HG02852 (cell line): Measurements from ENCODE around the gene CFAP410.
"Not testable (repeated sequence)": the region's sequence is repeated elsewhere in the genome, so short reads cannot be mapped to it uniquely, and the experiment has no call there.

Experiments
- ATAC-seq: cut with Tn5 transposase; IDR thresholded peaks from one replicate; pipeline ENCODE4 v1.9.1; 2021; ENCODE audit warnings: mild to moderate bottlenecking, moderate library complexity; ENCODE audit not compliant: unreplicated experiment

CFAP410 gene

DNA sequence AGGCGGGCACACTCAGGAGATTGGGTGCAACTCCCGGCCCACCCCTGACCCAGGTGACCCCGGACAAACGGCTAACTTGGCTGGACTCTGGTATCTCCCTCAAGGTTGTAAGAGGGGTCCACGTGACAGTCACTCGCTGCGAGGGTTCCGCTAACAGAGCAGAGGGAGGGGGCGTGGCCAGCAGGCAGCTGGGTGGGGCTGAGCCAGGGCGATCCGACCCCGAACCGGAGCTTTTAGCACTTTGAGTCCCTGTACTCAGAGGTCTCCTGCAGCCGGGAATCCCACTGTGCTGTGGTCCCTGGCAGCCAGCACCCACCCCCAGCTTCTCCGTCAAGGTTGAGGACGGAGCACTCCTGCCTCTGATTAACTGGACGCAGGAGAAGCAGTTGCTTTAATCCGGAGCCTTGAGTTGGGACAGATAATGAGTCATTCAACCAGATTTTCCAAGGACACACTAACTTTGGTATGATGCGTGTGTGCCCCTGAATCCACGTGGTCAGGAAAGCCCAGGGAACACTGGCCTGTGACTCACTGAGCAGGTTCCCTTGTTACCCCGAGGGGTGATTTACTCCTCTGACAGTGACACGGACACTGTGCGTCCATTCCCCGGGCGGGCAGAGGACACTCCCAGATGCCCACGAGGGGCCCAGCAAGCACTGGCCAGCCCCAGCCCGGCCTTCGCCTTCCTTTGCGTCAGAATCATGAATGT, 31.0 kb upstream of the CFAP410 start:
- no peak for ATAC-seq

DNA sequence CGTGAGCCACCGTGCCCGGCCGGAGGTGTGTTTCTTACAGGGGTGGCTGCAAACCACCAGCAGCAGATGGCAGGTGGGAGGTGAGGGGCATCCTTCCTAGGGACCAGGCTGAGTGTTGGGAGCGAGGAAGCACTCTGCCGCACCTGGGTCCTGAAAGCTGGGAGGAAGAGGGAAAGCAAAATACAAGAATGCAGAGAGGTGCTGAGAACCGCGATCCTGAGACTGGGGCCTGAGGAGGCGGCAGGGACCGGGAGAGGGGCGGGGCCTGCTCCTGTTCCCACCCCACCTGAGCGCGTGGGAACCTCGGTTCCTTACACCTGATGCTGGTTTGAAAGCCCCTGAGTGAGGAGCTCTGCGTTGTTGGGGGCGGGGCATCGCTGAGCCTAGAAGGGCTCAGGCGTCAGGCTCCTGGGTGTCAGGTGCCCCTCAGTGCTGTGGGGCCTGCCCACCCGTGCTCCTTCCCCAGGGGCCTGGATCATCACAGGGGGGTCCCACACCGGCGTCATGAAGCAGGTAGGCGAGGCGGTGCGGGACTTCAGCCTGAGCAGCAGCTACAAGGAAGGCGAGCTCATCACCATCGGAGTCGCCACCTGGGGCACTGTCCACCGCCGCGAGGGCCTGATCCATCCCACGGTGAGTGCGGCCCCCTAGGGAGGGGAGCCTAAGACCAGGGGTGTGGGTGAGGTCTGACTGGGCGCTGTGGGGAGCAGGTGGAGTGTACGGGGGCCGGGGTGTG, 29.7 kb upstream of the CFAP410 start:
- no peak for ATAC-seq

DNA sequence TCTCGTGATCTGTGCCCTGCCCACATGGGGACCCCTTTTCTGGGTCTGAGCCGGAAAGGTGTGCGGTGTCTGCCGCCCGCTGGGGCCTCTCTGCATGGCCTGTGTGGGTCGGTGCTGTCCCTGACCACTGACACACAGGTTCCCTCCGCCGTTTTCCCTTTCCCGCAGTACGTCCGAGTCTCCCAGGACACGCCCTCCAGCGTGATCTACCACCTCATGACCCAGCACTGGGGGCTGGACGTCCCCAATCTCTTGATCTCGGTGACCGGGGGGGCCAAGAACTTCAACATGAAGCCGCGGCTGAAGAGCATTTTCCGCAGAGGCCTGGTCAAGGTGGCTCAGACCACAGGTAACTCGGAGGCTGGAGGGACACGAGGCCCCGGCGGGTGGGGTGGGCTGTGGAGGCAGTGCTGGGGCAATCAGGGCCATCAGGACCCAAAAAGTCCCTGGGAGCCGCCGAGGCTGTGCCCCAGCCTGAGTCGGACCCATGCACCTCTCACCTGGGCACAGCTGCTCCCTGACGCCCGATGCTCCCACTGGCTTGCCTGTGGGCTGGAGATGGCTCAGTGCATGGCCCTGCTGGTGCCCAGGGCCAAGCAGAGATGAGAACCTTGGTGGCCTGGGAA, 27.5 kb upstream of the CFAP410 start:
- ATAC-seq = no peak

DNA sequence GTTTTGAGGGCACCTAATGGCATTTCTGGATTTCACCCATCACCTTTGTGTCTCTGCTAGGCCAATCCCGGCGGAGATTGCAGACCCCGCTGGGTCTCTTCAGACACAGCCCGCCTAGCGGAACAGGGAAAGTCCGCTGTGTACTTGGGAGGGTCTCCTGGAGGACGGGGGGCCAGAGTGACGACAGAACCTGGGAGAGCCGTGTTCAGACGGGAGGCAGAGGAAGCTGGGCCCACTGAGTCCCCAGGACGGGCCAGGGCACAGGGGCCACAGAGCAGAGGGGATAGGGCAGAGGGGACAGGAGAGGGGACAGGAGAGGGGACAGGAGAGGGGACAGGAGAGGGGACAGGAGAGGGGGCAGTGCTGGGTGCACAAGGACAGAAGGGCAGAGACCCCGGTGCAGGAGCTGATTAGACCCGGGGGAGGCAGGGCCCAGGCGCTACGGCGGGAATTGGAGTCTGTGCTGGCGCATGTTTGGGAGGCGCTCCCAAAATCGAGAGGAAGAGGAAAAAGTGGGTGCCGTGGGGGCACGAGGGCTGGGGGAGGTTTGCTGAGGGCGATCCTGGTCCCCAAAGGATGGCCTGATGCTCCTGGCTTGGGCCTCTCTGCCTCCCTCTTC, 26.9 kb upstream of the CFAP410 start:
- ATAC-seq = no peak

DNA sequence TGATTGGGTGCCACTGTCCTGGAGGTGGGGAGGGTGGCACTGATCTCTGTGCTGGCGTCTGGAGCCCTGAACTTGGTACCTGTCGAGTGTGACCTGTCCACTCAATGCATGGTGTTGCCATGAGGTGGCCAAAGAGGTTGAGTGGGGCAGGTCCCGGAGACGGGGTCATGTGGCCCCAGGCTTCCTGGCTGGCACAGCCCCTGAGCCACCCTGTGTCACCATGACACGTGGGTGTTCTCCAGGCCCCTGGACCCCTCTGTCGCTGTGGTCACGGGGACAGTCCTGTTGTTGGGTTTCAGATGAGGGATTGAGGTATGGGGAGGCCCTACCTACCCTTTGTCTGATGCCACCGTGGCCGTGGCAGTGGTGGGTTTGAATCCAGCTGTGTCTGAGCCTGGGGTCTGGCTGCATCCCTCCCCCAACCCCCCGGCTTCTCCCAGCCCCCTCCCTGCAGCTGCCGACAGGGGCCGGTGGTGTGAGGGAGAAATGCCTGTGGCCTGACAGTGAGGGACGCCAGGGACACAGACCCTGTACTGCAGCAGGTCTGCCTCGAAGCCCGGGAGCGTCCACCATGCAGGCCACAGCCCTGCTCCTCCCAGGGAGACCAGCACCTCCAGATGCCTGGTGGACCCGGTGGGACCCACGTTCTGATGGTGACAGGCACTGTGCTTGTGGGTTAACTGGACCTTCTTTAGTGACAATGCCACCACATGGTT, 26.2 kb upstream of the CFAP410 start:
- no peak for ATAC-seq

DNA sequence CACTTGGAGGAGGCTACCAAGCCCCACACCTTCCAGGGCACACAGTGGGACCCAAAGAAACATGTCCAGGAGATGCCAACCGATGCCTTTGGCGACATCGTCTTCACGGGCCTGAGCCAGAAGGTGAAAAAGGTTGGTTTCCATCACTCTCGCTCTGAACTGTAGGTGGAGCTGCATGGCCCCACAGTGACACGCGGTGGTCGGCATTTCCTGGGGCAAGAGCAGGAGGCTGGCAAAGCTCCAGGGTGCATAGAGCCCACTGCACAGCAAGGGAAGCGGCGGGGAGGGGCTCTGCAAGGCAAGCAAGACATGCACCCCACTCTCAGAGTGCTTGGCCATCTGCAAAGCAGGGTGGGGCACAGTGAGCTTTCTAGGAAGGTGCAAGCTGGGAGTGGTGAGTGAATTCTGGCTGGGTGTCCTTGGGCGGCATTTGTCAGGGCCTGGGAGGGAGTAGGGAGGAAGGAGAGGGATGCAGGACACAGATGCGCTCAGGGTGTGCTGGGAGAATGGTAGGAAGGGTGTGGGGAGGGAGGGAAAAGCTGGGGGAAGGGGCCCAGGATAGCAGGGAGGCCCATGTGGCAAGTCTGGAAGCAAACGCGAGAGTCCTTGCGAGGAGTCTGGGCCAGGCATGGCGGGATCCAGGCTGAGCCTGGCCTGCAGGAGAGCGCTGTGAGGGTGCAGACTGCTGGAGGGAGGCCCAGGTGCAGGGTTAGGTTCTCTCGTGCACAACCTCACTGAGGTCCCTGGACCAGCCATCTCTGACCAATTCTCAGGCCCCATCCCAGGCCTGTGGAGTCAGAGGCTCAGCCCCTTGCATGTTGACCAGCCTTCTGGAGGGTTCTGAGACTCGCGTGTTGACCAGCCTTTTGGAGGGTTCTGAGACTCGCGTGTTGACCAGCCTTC, 25.2 kb upstream of the CFAP410 start:
- no peak for ATAC-seq

DNA sequence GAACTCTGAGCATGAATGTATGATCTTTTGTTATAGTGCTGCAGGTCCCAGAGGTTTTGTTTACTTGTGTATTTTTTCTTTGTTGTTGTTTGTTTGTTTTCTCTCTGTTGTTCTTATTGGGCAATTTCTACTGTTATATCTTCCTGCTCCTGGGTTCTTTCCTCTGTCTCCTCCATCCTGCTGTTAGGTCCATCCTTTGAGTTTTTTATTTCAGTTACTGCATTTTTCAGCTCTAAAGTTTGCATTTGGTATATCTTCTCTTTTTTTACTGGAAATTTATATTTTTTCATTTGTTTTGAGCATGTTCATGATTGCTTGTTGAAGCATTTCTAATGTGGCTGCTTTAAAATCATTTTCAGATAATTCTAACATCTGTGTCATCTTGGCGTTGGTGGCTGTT, 24.1 kb upstream of the CFAP410 start:
- no peak for ATAC-seq

DNA sequence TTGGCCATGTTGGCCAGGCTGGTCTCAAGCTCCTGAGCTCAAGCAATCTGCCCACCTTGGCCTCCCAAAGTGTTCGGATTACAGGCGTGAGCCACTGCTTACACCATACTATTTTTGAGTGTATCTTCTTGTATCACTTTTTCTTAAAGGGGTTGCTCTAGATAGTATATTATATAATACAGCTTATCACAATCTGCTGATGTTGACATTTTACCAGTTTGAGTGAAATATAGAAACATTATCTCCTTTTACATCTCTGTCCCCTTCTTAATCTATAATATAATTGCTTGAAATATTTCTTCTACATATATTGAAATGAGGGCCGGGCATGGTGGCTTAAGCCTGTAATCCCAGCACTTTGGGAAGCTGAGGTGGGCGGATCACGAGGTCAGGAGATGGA, 22.7 kb upstream of the CFAP410 start:
- not testable (repeated sequence) for ATAC-seq

DNA sequence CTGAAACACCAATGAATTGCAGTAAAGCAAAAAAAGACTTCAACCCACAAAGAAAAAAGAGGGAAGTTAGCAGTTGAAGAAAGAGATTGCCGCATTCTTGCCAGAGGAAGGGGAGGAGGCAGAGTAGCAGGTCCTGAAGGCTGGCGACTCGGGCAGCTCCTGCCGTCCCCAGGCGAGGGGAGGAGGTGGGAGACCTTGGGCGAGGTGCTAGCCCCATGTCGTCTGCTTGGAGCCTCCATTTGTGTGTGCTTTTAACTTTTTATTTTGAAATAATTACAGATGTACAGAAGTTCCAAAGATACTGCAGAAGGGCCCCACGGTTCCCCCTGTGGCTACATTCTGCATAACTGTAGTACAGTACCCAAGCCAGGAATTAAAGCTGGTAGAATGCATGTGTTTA, 21.0 kb upstream of the CFAP410 start:
- ATAC-seq = no peak

DNA sequence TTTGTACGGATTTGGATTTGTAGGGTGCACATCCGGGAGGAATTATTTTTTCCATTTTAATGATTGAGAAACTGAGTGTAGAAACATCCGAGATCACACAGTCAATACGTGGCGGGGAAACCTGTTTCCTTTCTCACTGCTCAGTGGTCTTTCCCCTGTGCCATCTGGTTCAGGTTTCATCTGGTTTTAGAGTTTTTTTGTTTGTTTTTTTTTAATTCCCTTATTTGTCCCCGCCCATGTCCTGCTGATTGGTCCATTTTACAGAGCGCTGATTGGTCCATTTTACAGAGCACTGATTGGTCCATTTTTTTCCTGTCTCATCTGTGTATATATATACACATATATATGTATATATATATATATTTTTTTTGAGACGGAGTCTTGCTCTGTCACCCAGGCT, 20.2 kb upstream of the CFAP410 start:
- ATAC-seq = no peak

DNA sequence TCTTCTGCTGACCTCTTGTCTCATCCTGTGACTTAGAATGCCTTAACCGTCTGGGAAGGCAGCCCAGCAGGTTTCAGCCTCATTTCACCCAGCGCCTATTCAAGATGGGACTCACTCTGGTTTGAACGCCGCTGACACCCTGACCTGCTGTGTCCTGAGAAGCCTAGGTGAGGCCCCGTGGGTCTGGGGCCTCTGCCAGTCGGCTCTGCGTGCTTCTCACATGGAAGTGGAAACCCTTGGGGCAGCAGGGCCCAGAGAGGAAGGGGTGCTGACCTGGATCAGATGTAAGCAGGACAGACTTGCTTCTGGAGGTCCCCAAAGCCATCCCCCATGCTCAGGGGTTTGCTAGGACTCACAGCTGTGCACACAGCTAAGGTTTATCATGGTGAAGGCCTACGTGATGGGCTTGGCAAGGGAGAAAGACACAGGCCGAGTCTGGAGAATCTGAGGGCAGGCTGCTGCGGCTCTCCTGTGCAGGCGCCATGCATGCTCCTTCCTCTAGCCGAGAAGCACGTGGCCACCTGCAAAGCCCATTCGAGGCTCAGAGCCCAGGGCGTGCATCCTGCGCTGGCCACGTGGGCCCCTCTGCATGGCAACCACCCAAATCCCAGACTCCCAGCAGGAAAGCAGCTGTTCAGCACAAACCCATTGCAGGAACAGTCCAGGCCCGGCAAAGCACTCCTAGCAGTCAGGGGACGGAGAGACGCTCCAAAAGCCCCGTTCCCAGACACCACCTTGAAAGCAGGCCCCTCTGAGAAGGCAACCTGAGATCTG, 18.1 kb upstream of the CFAP410 start:
- ATAC-seq = no peak

DNA sequence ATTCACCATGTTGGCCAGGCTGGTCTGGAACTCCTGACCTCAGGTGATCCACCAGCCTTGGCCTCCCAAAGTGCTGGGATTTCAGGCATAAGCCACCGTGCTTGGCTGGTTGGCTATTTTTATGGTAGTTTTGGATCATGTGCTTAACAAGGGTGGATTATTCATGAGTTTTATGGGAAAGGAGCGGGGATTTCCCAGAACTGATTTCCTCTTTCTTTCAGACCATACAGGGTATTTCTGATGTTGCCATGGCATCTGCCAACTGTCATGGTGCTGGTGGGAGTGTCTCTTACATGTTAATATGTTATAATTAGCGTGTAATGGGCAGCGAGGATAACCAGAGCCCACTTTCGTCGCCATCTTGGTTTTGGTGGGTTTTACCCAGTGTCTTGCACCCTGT, 17.4 kb upstream of the CFAP410 start:
- ATAC-seq = no peak

DNA sequence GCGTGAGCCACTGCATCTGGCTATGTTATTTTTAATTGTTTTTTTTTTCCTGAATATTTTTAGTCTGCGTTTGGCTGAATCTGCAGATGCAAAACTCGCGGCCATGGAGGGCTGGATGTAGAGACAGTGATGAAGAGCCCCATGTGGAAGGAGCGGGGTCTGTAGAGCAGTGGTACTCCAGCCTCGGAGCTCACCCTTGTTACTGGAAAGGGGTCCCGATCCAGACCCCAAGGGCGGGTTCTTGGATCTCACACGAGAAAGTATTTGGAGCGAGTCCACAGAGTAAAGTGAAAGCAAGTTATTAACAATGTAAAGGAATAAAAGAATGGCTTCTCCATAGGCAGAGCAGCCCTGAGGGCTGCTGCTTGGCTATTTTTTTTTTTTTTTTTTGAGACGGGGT, 17.0 kb upstream of the CFAP410 start:
- no peak for ATAC-seq

DNA sequence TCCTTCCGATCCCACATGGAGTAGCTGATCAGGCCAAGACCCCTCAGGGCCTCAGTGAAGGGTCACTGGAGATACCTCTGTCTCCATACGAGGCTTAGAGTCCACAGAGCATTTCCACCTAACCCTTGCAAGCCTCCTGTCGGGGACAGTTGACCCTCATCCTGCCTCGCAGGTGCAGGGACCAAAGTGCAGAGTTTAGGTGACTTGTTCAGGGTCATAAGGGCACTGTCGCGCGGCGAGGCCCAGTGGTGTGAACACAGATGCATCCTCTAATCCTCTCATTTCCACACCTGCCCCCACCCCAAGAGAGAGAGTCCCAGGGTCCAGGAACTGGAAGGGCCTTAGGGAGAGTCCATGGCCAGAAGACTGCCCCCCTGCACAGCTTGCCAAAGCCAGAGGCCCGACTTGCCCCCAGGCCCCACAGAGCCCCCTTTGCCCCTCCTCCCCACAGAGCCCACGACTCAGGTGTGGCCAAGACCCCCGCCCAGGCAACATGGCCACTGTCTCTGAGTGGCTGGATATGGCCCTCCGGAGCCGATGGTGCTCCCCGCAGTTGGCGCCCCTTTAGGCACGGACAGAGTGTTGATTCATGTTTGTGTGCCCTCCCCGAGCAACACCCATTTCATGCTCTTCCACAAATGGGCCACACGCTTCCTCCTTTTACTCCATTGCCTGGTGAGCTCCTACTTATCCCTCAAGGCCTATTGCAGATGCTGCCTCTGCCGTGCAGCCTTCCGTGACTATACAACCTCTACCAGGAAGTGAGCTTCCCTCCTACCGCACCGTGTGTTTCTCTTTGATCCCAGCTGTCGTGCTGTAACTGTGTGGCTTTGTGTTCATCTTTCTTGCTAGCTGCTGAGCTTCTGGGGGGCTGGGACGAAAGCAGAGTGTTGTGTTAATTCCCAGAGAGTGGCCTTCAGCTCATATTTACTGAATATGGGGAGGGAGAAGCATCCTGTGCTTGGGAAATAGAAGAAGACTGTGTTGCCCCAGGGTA, 15.9 kb upstream of the CFAP410 start:
- ATAC-seq = no peak

DNA sequence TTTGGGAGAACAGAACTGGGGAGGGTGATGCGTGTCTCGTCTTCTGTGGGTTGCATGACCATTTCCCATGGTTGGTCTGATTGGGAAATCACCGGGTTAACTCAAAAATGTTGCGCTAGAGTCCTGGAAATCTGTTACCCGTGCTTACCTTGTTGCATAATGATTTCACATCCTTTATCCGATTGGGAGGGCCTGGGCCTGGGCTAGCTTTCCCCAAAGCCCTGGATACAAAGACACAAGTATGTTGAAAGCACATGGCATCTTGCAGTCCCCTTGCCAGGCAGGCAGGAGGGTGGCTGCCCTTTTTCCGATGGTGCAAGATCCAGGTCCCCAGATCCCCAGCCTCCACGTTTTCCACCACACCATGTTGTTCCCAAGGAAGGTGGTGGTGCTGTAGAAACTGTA, 14.8 kb upstream of the CFAP410 start:
- ATAC-seq = no peak

DNA sequence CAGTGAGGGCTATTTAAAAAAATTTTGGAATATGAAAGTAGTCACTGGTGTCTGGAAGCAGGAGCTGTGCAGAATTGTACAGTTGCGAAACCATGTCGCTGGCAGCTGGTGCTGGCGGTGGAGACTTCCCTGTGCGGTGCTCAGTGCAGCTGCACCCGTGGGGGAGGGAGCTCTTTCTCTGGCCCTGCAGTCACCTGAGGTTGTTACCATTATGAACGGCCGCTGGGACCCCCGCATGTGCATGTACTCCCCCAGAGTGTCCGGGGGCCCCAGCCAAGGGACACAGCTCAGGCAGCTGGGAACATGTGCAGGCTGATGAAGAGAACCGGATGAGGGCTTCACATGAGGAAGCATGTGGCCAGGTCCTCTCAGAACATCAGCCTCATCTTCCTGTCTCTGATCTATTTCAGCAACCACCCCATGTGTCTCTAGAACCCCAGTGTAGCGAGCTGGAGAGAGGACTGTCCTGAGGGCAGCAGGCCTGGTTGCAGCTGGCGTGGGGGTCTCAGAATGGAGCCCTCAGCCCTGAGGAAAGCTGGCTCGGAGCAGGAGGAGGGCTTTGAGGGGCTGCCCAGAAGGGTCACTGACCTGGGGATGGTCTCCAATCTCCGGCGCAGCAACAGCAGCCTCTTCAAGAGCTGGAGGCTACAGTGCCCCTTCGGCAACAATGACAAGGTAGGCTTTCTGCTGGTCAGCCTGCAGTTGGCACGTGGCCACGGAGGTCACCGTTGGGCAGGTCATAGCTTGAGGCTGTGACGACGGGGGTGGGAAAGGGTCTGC, 14.2 kb upstream of the CFAP410 start, which contains the start of gene TRPM2:
Gene TRPM2, plus strand, starts transcription at position 431 of the 780 bp plus-strand sequence. Its CDS starts 80 bp downstream, at position 511.
- ATAC-seq = no peak

DNA sequence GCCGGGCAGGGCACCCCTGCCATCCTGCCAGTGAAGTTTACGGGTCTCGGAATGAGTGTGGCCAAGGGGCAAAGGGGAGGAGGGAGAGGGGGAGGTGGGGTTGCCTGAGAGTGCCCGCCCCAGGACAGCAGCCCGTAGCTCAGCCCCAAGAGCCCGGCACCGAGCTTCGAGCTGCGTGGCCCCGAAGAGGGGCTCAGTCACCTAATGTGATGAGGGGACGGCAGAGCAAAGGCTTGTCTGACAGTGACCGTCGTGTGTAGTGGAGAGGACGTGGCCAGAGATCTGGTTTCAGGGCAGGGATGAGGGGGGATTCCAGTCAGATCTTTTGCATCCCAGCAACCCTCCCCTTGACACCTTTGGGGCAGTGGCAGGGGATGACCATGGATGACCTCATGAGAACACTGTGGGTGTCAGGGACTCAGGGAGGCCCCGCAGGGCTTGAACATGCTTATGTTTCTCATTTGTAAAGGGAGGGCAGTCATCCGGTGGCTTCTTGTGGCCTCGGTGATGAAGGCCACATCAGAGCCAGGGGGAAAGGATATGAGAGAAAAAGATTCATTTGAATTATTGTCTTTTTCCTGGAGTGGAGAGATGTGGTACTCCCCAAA, 13.2 kb upstream of the CFAP410 start:
- ATAC-seq = no peak
